Mesendoderm (in vitro differentiated cells): Measurements from ENCODE around the gene CCDC78.

Source experiments
- DNase-seq: peaks from one replicate; pipeline ENCODE4 v3.0.0; 2013
- H2AK5ac ChIP-seq: 2 replicates; pipeline ENCODE4 v1.6.1; 2013; ENCODE audit warnings: low read length, inconsistent platforms
- H2BK120ac ChIP-seq: 2 replicates; pipeline ENCODE4 v1.6.1; 2013; ENCODE audit warnings: low read depth, mild to moderate bottlenecking, low read length, moderate library complexity, mixed read lengths
- H2BK15ac ChIP-seq: replicated peaks from 2 replicates; pipeline ENCODE4 v1.6.1; 2013; ENCODE audit warnings: low read depth, mild to moderate bottlenecking, moderate library complexity
- H2BK5ac ChIP-seq: 2 replicates; pipeline ENCODE4 v1.6.1; 2013; ENCODE audit warnings: low read length, inconsistent platforms
- H3K18ac ChIP-seq: 2 replicates; pipeline ENCODE4 v1.6.1; 2013; ENCODE audit warnings: mild to moderate bottlenecking, low read length, mixed read lengths
- H3K23ac ChIP-seq: one replicate; pipeline ENCODE4 v1.6.1; 2013; ENCODE audit warnings: low read length
- H3K27ac ChIP-seq: 2 replicates; pipeline ENCODE4 v1.5.1; 2013; ENCODE audit warnings: low read depth, mild to moderate bottlenecking, inconsistent platforms, low read length, moderate library complexity
- H3K27me3 ChIP-seq: 2 replicates; pipeline ENCODE4 v1.6.1; 2013; ENCODE audit warnings: low read length, control low read depth, mild to moderate bottlenecking, inconsistent platforms; ENCODE audit not compliant: insufficient read depth, poor library complexity
- H3K36me3 ChIP-seq: 2 replicates; pipeline ENCODE4 v1.6.1; 2013; ENCODE audit warnings: low read length, inconsistent platforms; ENCODE audit not compliant: control insufficient read depth, insufficient read depth
- H3K4ac ChIP-seq: one replicate; pipeline ENCODE4 v1.6.1; 2013; ENCODE audit warnings: low read depth, mild to moderate bottlenecking, low read length, moderate library complexity
- H3K4me1 ChIP-seq: 2 replicates; pipeline ENCODE4 v1.6.1; 2013; ENCODE audit warnings: low read depth, low read length, inconsistent platforms; ENCODE audit not compliant: control insufficient read depth
- H3K4me2 ChIP-seq: 2 replicates; pipeline ENCODE4 v1.6.1; 2013; ENCODE audit warnings: low read length
- H3K4me3 ChIP-seq: 2 replicates; pipeline ENCODE4 v1.5.1; 2013; ENCODE audit warnings: mild to moderate bottlenecking, low read length
- H3K56ac ChIP-seq: one replicate; pipeline ENCODE4 v1.6.1; 2013; ENCODE audit warnings: low read length
- H3K79me1 ChIP-seq: 2 replicates; pipeline ENCODE4 v1.6.1; 2013; ENCODE audit warnings: low read length, inconsistent platforms
- H3K79me2 ChIP-seq: 2 replicates; pipeline ENCODE4 v1.6.1; 2013; ENCODE audit warnings: mild to moderate bottlenecking, low read length; ENCODE audit not compliant: control insufficient read depth, insufficient read depth
- H3K9ac ChIP-seq: 2 replicates; pipeline ENCODE4 v1.6.1; 2013; ENCODE audit warnings: low read length, inconsistent platforms
- H4K5ac ChIP-seq: one replicate; pipeline ENCODE4 v1.6.1; 2013; ENCODE audit warnings: low read length
- H4K8ac ChIP-seq: one replicate; pipeline ENCODE4 v1.6.1; 2013; ENCODE audit warnings: low read depth, mild to moderate bottlenecking, control low read depth, low read length, moderate library complexity
- WGBS: extraction: QIAGEN DNeasy Blood & Tissue Kit; methylation state at CpG from one replicate; pipeline ENCODE4 v1.1.7; 2013; ENCODE audit warnings: low lambda C conversion rate, missing lambda C conversion rate; ENCODE audit not compliant: insufficient coverage; ENCODE audit errors: extremely low coverage; 5-methylcytosine and 5-hydroxymethylcytosine counted together

The CCDC78 gene

DNA sequence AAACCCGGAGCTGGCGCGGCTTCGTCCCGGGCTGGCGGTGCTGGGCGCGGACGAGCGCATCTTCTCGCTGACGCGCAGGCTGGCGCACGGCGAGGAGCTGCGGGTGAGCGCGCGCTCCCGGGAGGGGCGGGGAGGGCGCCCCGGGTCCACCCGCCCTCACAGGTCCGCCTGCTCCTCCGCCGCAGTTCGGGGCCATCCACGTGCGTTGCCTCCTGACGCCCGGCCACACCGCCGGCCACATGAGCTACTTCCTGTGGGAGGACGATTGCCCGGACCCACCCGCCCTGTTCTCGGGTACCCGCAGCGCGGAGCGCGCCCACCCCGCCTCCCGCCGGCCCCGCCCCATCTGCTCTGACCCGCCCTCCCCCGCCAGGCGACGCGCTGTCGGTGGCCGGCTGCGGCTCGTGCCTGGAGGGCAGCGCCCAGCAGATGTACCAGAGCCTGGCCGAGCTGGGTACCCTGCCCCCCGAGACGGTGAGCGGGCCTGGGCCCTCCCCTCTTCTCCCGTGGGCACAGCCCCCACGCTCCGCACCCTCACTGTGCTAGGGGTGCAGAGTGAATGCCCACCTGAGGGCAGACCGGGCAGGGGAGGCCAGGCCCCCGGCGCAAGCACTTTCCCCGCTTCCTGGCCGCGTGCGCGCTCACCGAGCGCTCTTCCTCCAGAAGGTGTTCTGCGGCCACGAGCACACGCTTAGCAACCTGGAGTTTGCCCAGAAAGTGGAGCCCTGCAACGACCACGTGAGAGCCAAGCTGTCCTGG, 2.1 kb upstream of the CCDC78 start:
- Histone ChIP-seq H3K9ac (peak overlapping the region; percentile 66), H2BK5ac (no peak overlapping the region), H3K56ac (peak overlapping the region; percentile 89), H2BK15ac (no peak overlapping the region), H3K79me2 (no peaks in the 10 kb centered on the region), H4K8ac (no peak overlapping the region), H4K5ac (no peak overlapping the region), H3K4me1 (no peaks in the 10 kb centered on the region), H3K4me2 (peak overlapping the region; percentile 59), H2BK120ac (no peak overlapping the region), H3K4me3 (no peak overlapping the region), H3K18ac (no peak overlapping the region), H3K27me3 (no peaks in the 10 kb centered on the region), H2AK5ac (no peak overlapping the region), H3K36me3 (peaks cover 1% of the 10 kb centered on the region), H3K27ac (no peak overlapping the region), H3K23ac (peak overlapping the region; percentile 66), H3K4ac (no peak overlapping the region), H3K79me1 (no peaks in the 10 kb centered on the region)
- DNase-seq = peak; percentile 75
- WGBS = no CpG with 5 or more reads among the region's 80 CpGs

- no peaks in the 10 kb centered on the region for H3K79me1 ChIP-seq
- H3K36me3 ChIP-seq = no peaks in the 10 kb centered on the region
- no peak overlapping the region for H2BK5ac ChIP-seq
- no peaks in the 10 kb centered on the region for H3K27me3 ChIP-seq
- WGBS = no CpG with 5 or more reads among the region's 61 CpGs
- no peak overlapping the region for H3K4ac ChIP-seq
- H2BK120ac ChIP-seq = no peak overlapping the region
- H3K4me1 ChIP-seq = no peaks in the 10 kb centered on the region
- peak overlapping the region; percentile 77 for H3K4me2 ChIP-seq
- H4K5ac ChIP-seq = no peak overlapping the region
- no peaks in the 10 kb centered on the region for H3K79me2 ChIP-seq
- no peak overlapping the region for H2BK15ac ChIP-seq
- H2AK5ac ChIP-seq = no peak overlapping the region
- H3K4me3 ChIP-seq = peak overlapping the region; percentile 13
- peak overlapping the region; percentile 89 for H3K56ac ChIP-seq
- no peak for DNase-seq
- H4K8ac ChIP-seq = no peak overlapping the region
- H3K23ac ChIP-seq = peak overlapping the region; percentile 24
- H3K9ac ChIP-seq = peak overlapping the region; percentile 73
- no peak overlapping the region for H3K27ac ChIP-seq
- H3K18ac ChIP-seq = no peak overlapping the region
Measured at GRCh38 chr16:727291-727977, 1.2 kb upstream of the CCDC78 start.

DNA sequence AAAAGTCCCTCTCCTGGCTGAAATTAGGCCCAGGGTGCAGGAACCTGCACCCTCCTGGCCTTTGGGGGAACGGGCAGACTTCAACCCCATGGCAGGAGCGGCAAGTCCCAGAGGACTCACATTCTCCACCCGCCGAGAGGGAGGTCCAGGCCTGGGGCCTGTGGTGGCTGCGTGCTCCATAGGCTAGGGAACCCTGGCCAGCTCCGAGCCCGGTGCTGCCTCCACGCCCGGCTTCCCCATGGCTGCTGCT, 130 bp downstream of the CCDC78 start:
- H3K9ac ChIP-seq = no peak overlapping the region
- H3K79me2 ChIP-seq = no peaks in the 10 kb centered on the region
- H2AK5ac ChIP-seq = no peak overlapping the region
- no peak overlapping the region for H3K56ac ChIP-seq
- no peak overlapping the region for H3K4me3 ChIP-seq
- no peak overlapping the region for H2BK15ac ChIP-seq
- H3K4ac ChIP-seq = no peak overlapping the region
- H3K4me2 ChIP-seq = no peak overlapping the region
- H3K27ac ChIP-seq = no peak overlapping the region
- no peaks in the 10 kb centered on the region for H3K27me3 ChIP-seq
- no CpG with 5 or more reads among the region's 9 CpGs for WGBS
- no peak overlapping the region for H3K23ac ChIP-seq
- H2BK5ac ChIP-seq = no peak overlapping the region
- H3K4me1 ChIP-seq = no peaks in the 10 kb centered on the region
- DNase-seq = no peak
- H3K36me3 ChIP-seq = no peaks in the 10 kb centered on the region
- H4K5ac ChIP-seq = no peak overlapping the region
- H3K18ac ChIP-seq = no peak overlapping the region
- no peaks in the 10 kb centered on the region for H3K79me1 ChIP-seq
- no peak overlapping the region for H2BK120ac ChIP-seq
- no peak overlapping the region for H4K8ac ChIP-seq

DNA sequence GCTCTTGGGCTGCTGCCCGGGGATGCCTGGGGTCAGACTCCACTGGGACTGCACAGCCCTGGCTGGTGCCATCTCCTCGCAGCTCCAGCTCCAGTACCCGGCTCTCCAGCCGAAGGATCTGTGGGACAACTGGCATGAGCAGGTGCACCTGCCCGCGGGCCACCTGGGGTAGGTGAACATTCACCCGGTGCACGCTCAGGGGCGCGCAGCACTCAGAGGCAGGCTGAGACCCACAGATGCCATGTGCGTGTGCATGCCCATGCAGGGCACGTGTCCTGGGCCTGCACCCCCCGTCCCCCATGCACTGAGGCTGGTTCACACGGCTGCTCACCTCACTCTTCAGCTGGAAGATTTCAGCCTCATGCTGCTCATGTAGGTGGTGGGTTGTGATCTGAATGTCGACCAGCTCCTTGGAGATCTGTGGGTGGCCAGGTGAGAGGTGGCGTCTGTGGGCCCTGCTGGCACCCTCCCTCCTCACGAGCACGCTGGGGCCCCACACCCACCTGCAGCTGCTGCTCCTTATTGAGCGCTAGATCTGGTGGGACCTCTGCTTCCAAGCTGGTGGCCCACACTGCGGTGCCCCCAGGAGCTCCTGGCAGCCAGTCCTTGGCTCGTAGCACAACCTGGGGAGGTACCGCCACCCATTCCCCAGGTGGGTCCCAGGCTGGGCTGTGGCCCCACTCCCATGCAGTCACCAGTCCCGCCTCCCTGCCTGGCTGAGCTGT, 618 bp downstream of the CCDC78 start:
- no peak overlapping the region for H3K4ac ChIP-seq
- DNase-seq = no peak
- H3K79me2 ChIP-seq = no peaks in the 10 kb centered on the region
- WGBS = no CpG with 5 or more reads among the region's 23 CpGs
- H3K23ac ChIP-seq = no peak overlapping the region
- no peak overlapping the region for H4K5ac ChIP-seq
- H3K18ac ChIP-seq = no peak overlapping the region
- no peak overlapping the region for H3K9ac ChIP-seq
- H3K4me1 ChIP-seq = no peaks in the 10 kb centered on the region
- H2BK120ac ChIP-seq = no peak overlapping the region
- H2AK5ac ChIP-seq = no peak overlapping the region
- no peak overlapping the region for H4K8ac ChIP-seq
- H3K36me3 ChIP-seq = no peaks in the 10 kb centered on the region
- no peak overlapping the region for H3K4me2 ChIP-seq
- no peaks in the 10 kb centered on the region for H3K79me1 ChIP-seq
- H3K56ac ChIP-seq = no peak overlapping the region
- H2BK15ac ChIP-seq = no peak overlapping the region
- H2BK5ac ChIP-seq = no peak overlapping the region
- no peak overlapping the region for H3K27ac ChIP-seq
- no peak overlapping the region for H3K4me3 ChIP-seq
- no peaks in the 10 kb centered on the region for H3K27me3 ChIP-seq

GRCh38 chr16:725041-725376, 1.2 kb downstream of the CCDC78 start:
- Histone ChIP-seq H2AK5ac (no peak overlapping the region), H3K18ac (no peak overlapping the region), H4K5ac (no peak overlapping the region), H3K27me3 (no peaks in the 10 kb centered on the region), H2BK120ac (no peak overlapping the region), H4K8ac (no peak overlapping the region), H3K79me1 (no peaks in the 10 kb centered on the region), H3K23ac (no peak overlapping the region), H3K4me1 (peaks cover 3% of the 10 kb centered on the region), H3K9ac (no peak overlapping the region), H3K4ac (no peak overlapping the region), H2BK15ac (no peak overlapping the region), H3K36me3 (no peaks in the 10 kb centered on the region), H3K27ac (no peak overlapping the region), H3K4me3 (no peak overlapping the region), H3K56ac (no peak overlapping the region), H2BK5ac (no peak overlapping the region), H3K79me2 (no peaks in the 10 kb centered on the region), H3K4me2 (no peak overlapping the region)
- DNase-seq = no peak
- WGBS = no CpG with 5 or more reads among the region's 7 CpGs
